SK-N-SH (cell line): ENCODE results near the gene B3GNT3. TPM values are rescaled to one million over a fixed set of nuclear protein-coding genes. Genes with fewer than 3 reads are reported as not detected.
A peak's percentile ranks its signal among the peaks of the same experiment; 100 is the strongest.

Experiments used
- CTCF ChIA-PET: fragments of 300-600, 350-600 bp; formaldehyde crosslinking; extraction: SDS; loops from one replicate; lab custom pipeline; 2021; lab: Yijun Ruan, JAX
- POLR2A ChIA-PET: fragments of 350-600 bp; sonication (Branson Sonifier 250); formaldehyde crosslinking; extraction: SDS; loops from one replicate; lab custom pipeline; 2020; ENCODE audit warnings: antibody characterized with exemption, inconsistent platforms; lab: Yijun Ruan, JAX
- DNase-seq: peaks from one replicate; pipeline ENCODE4 v3.0.0; 2012
- H2AFZ ChIP-seq: fragments of 200-600 bp; sonication (generic); 2 replicates; pipeline ENCODE4 v1.8.1; 2016; ENCODE audit warnings: antibody characterized with exemption, mild to moderate bottlenecking, low read depth
- H3F3A ChIP-seq: fragments of 200-600 bp; sonication (generic); replicated peaks from 2 replicates; pipeline ENCODE3; 2016; ENCODE audit warnings: antibody characterized with exemption, mild to moderate bottlenecking; ENCODE audit not compliant: insufficient read depth
- H3K27ac ChIP-seq, 2 experiments: fragments of 200-500 bp in 1 of 2; fragments of 200-600 bp in 1 of 2; sonication (Bioruptor generic) in 1 of 2; sonication (generic), shearing (Covaris generic) in 1 of 2; 2 replicates each; pipeline versions ENCODE4 v1.5.1 to v1.6.1; 2014 to 2016; ENCODE audit warnings: low read depth in 2 of 2, inconsistent platforms in 1 of 2, low read length in 1 of 2, mild to moderate bottlenecking in 1 of 2, mixed read lengths in 1 of 2
- H3K27me3 ChIP-seq: fragments of 200-600 bp; sonication (generic), shearing (Covaris generic); 2 replicates; pipeline ENCODE4 v1.6.1; 2016; ENCODE audit warnings: mixed run types; ENCODE audit not compliant: insufficient read depth
- H3K36me3 ChIP-seq, 2 experiments: fragments of 200-500 bp in 1 of 2; fragments of 200-600 bp in 1 of 2; sonication (Bioruptor generic) in 1 of 2; sonication (generic) in 1 of 2; replicated peaks in 1 of 2; 2 replicates each; pipeline versions ENCODE3 to v1.5.1; 2014 to 2016; ENCODE audit warnings: low read length in 1 of 2, mild to moderate bottlenecking in 1 of 2; ENCODE audit not compliant: insufficient read depth in 2 of 2, control insufficient read depth in 1 of 2
- H3K4me1 ChIP-seq, 2 experiments: fragments of 200-500 bp in 1 of 2; fragments of 200-600 bp in 1 of 2; sonication (Bioruptor generic) in 1 of 2; sonication (generic), shearing (Covaris generic) in 1 of 2; 2 replicates each; pipeline versions ENCODE4 v1.5.1 to v1.6.1; 2014 to 2016; ENCODE audit warnings: low read depth in 1 of 2, low read length in 1 of 2, mixed run types in 1 of 2; ENCODE audit not compliant: insufficient read depth in 2 of 2, control insufficient read depth in 1 of 2
- H3K4me2 ChIP-seq: fragments of 200-600 bp; sonication (generic), shearing (Covaris generic); 2 replicates; pipeline ENCODE4 v1.6.1; 2017; ENCODE audit warnings: mixed run types
- H3K4me3 ChIP-seq, 2 experiments: fragments of 200-500 bp in 1 of 2; fragments of 200-600 bp in 1 of 2; sonication (Bioruptor generic) in 1 of 2; sonication (generic), shearing (Covaris generic) in 1 of 2; 2 replicates each; pipeline versions ENCODE4 v1.5.1 to v1.8.1; 2014 to 2016; ENCODE audit warnings: low read depth in 2 of 2, inconsistent platforms in 1 of 2, low read length in 1 of 2, mild to moderate bottlenecking in 1 of 2, mixed read lengths in 1 of 2, moderate library complexity in 1 of 2
- H3K79me2 ChIP-seq: fragments of 200-600 bp; sonication (generic); 2 replicates; pipeline ENCODE4 v1.8.1; 2017; ENCODE audit warnings: mild to moderate bottlenecking; ENCODE audit not compliant: insufficient read depth
- H3K9ac ChIP-seq: fragments of 200-600 bp; sonication (generic); 2 replicates; pipeline ENCODE4 v1.6.1; 2017; ENCODE audit warnings: mixed run types
- H3K9me2 ChIP-seq: fragments of 200-600 bp; sonication (generic); 2 replicates; pipeline ENCODE4 v1.6.1; 2017; ENCODE audit warnings: mixed run types
- H3K9me3 ChIP-seq: fragments of 200-600 bp; sonication (generic); 2 replicates; pipeline ENCODE4 v1.6.1; 2017; ENCODE audit warnings: mixed run types, mild to moderate bottlenecking, moderate library complexity
- H4K20me1 ChIP-seq: fragments of 200-600 bp; sonication (generic); 2 replicates; pipeline ENCODE4 v1.6.1; 2017; ENCODE audit warnings: mild to moderate bottlenecking, mixed run types; ENCODE audit not compliant: insufficient read depth
- CHD2 ChIP-seq: fragments of 150-350 bp; IDR thresholded peaks from 2 replicates; pipeline ENCODE4 v1.6.1; 2018; ENCODE audit warnings: low read length; ENCODE audit not compliant: partially characterized antibody
- ELF1 ChIP-seq: IDR thresholded peaks from 2 replicates; pipeline ENCODE4 v1.4.0; 2012
- EP300 ChIP-seq, 2 experiments: IDR thresholded peaks; 2 replicates each; pipeline versions ENCODE4 v1.4.0 to v1.6.1; 2012; ENCODE audit warnings: borderline replicate concordance in 1 of 2, low read depth in 1 of 2, low read length in 1 of 2
- FOSL2 ChIP-seq: IDR thresholded peaks from 2 replicates; pipeline ENCODE4 v1.4.0; 2012; ENCODE audit warnings: low read depth, mild to moderate bottlenecking, moderate library complexity, borderline replicate concordance
- FOXM1 ChIP-seq: IDR thresholded peaks from 2 replicates; pipeline ENCODE4 v1.4.0; 2012; ENCODE audit warnings: low read depth, mild to moderate bottlenecking
- GATA2 ChIP-seq: sonication (generic); formaldehyde crosslinking; IDR thresholded peaks from 2 replicates; pipeline ENCODE4 v1.5.0; 2020; ENCODE audit warnings: mild to moderate bottlenecking, missing genetic modification reagents
- NFIC ChIP-seq: IDR thresholded peaks from 2 replicates; pipeline ENCODE4 v1.4.0; 2012; ENCODE audit warnings: borderline replicate concordance
- NRF1 ChIP-seq: IDR thresholded peaks from 2 replicates; pipeline ENCODE4 v1.6.1; 2012; ENCODE audit warnings: low read depth, mild to moderate bottlenecking, low read length
- RFX5 ChIP-seq: IDR thresholded peaks from 2 replicates; pipeline ENCODE4 v1.6.1; 2012; ENCODE audit warnings: mild to moderate bottlenecking, improper control_type of control experiment, low read length
- SIN3A ChIP-seq: IDR thresholded peaks from 2 replicates; pipeline ENCODE4 v1.6.1; 2012; ENCODE audit warnings: low read depth, mild to moderate bottlenecking, low read length, moderate library complexity, borderline replicate concordance
- TAF1 ChIP-seq: IDR thresholded peaks from 2 replicates; pipeline ENCODE4 v1.6.1; 2012; ENCODE audit warnings: low read depth, mild to moderate bottlenecking, low read length, moderate library complexity, borderline replicate concordance
- TCF12 ChIP-seq: IDR thresholded peaks from 2 replicates; pipeline ENCODE4 v1.4.0; 2012
- YY1 ChIP-seq: IDR thresholded peaks from 2 replicates; pipeline ENCODE4 v1.4.0; 2012; ENCODE audit warnings: low read depth, mild to moderate bottlenecking
- WGBS: methylation state at CpG from one replicate; pipeline ENCODE4 v1.1.6; 2017; ENCODE audit warnings: low lambda C conversion rate; 5-methylcytosine and 5-hydroxymethylcytosine counted together
- polyA plus RNA-seq, 3 experiments: library from polyadenylated mRNA; depleted of rRNA; stranded (reverse); fragments of >200 nt; gene quantifications; 2 replicates each; pipeline ENCODE4 v1.2.3, GENCODE V29; 2012
- TF ChIP-seq, protein P1 (sequence below): IDR thresholded peaks from 2 replicates; pipeline ENCODE4 v1.4.0; 2012; ENCODE audit warnings: low read depth, borderline replicate concordance
- TF ChIP-seq, protein P2 (sequence below): fragments of 150-350 bp; IDR thresholded peaks from 2 replicates; pipeline ENCODE4 v1.6.1; 2016; ENCODE audit warnings: mild to moderate bottlenecking, low read depth, low read length
- TF ChIP-seq, protein P3 (sequence below): fragments of 150-350 bp; IDR thresholded peaks from 2 replicates; pipeline ENCODE4 v1.6.1; 2017; ENCODE audit warnings: antibody characterized with exemption, low read length, low read depth, borderline replicate concordance
- TF ChIP-seq, protein P4 (sequence below): IDR thresholded peaks from 2 replicates; pipeline ENCODE4 v1.6.1; 2012; ENCODE audit warnings: mild to moderate bottlenecking, low read depth, low read length, moderate library complexity

Gene B3GNT3
- polyA plus RNA-seq, 1 of the 3 experiments (the other 2 are of a cell fraction): not detected

DNA sequence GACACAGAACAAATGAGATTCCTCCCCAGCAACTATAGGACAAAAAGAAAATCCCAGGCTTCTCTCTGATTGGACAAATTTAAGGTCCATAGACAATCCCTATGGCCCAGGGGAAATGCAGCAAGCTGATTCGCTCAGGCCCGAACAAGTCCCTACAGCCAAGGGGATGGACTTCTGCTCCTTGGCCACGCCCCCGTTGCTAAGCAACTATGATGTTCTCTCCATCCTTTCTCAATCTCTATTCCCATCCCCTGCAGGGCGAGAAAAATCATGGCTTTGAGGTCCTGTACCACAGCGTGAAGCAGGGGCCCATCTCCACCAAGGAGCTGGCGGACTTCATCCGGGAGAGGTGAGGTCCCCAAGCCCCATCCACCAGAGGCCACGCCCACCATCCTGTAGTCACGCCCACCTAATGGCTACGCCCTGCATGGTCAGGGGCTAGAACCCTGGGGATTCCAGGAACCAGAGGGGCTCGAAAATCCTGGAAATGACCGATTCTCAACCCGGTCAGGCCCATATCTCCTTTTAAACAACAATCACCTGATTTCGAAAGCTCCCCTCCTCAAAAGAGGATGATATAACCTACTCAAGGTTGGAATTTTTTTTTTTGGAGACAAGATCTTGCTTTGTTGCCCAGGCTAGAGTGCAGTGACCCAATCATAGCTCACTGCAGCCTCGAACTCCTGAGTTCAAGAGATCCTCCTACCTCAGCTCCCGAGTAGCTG lies 32.3 kb upstream of the B3GNT3 start:
- Histone ChIP-seq H3K4me1 (no peaks in the 10 kb centered on the region; a peak in 1 of 4 replicates), H3F3A (no peaks in the 10 kb centered on the region), H3K27me3 (no peaks in the 10 kb centered on the region), H3K9me3 (no peaks in the 10 kb centered on the region), H3K4me3 (peak overlapping the region in 1 of 2 experiments; percentile 19; a peak in 1 of 4 replicates), H3K9me2 (no peaks in the 10 kb centered on the region), H3K27ac (peak overlapping the region in 1 of 2 experiments; percentile 78; a peak in 2 of 4 replicates), H3K36me3 (no peaks in the 10 kb centered on the region), H3K4me2 (no peak overlapping the region), H3K79me2 (no peaks in the 10 kb centered on the region), H4K20me1 (no peaks in the 10 kb centered on the region), H2AFZ (no peak overlapping the region), H3K9ac (no peak overlapping the region)
- WGBS: 46% methylated on average over 14 of the region's 17 CpGs
- ChIA-PET CTCF (interaction anchor here (0.6 to 4.1 kb wide), 3 partner anchors 12 to 74 kb away, joined by 4 to 21 read pairs (median 10); no protein-coding TSS in a partner anchor), POLR2A (interaction anchor here (0.8 to 1.4 kb wide), 2 partner anchors 15 to 86 kb away, joined by 4 to 5 read pairs; no protein-coding TSS in a partner anchor)
- DNase-seq: peak; percentile 87
- TF ChIP-seq ELF1 (no peak), RFX5 (peak; percentile 91), FOSL2 (no peak), EP300 (IDR thresholded peaks at IDR 0.05; ENCODE audit: borderline replicate concordance in 1 of 2, low read depth in 1 of 2, low read length in 1 of 2) (no peak), NFIC (no peak), CHD2 (no peak)
- TF ChIP-seq, protein P1, sequence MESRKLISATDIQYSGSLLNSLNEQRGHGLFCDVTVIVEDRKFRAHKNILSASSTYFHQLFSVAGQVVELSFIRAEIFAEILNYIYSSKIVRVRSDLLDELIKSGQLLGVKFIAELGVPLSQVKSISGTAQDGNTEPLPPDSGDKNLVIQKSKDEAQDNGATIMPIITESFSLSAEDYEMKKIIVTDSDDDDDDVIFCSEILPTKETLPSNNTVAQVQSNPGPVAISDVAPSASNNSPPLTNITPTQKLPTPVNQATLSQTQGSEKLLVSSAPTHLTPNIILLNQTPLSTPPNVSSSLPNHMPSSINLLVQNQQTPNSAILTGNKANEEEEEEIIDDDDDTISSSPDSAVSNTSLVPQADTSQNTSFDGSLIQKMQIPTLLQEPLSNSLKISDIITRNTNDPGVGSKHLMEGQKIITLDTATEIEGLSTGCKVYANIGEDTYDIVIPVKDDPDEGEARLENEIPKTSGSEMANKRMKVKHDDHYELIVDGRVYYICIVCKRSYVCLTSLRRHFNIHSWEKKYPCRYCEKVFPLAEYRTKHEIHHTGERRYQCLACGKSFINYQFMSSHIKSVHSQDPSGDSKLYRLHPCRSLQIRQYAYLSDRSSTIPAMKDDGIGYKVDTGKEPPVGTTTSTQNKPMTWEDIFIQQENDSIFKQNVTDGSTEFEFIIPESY: no peak
- TF ChIP-seq, protein P2, sequence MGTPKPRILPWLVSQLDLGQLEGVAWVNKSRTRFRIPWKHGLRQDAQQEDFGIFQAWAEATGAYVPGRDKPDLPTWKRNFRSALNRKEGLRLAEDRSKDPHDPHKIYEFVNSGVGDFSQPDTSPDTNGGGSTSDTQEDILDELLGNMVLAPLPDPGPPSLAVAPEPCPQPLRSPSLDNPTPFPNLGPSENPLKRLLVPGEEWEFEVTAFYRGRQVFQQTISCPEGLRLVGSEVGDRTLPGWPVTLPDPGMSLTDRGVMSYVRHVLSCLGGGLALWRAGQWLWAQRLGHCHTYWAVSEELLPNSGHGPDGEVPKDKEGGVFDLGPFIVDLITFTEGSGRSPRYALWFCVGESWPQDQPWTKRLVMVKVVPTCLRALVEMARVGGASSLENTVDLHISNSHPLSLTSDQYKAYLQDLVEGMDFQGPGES: peak; percentile 51; the same call in 1 of the 2 replicates

DNA sequence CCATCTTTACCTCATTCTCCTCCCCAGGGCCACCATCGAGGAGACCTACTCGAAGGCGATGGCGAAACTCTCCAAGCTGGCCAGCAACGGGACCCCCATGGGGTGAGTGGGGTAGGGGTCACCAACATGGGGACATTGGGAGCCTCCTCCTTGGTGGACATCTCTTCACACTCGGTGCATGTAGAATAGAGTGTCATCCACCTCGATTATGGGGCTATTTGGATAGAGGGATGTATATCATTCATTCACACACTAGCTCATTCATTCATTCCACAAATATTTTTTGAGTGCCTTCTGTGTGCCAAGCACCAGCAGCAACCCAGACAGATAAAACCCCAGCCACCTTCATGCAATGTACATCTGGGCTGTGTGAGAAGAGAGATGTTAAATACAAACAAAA lies 30.6 kb upstream of the B3GNT3 start:
- Histone ChIP-seq H3K4me1 (no peaks in the 10 kb centered on the region; a peak in 1 of 4 replicates), H3K4me2 (no peak overlapping the region), H3K4me3 (no peak overlapping the region), H3F3A (no peaks in the 10 kb centered on the region), H3K9me2 (no peaks in the 10 kb centered on the region), H3K79me2 (no peaks in the 10 kb centered on the region), H4K20me1 (no peaks in the 10 kb centered on the region), H3K36me3 (no peaks in the 10 kb centered on the region), H2AFZ (no peak overlapping the region), H3K9ac (no peak overlapping the region), H3K27me3 (no peaks in the 10 kb centered on the region), H3K9me3 (no peaks in the 10 kb centered on the region), H3K27ac (no peak overlapping the region)
- no peak for TF ChIP-seq ELF1
- no peak for TF ChIP-seq GATA2
- no peak for TF ChIP-seq TAF1
- TF ChIP-seq, protein P3, sequence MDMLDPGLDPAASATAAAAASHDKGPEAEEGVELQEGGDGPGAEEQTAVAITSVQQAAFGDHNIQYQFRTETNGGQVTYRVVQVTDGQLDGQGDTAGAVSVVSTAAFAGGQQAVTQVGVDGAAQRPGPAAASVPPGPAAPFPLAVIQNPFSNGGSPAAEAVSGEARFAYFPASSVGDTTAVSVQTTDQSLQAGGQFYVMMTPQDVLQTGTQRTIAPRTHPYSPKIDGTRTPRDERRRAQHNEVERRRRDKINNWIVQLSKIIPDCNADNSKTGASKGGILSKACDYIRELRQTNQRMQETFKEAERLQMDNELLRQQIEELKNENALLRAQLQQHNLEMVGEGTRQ: no peak
- TF ChIP-seq FOXM1: no peak
- no peak for TF ChIP-seq TCF12
- TF ChIP-seq NRF1: no peak
- no peak for TF ChIP-seq SIN3A
- TF ChIP-seq, protein P4, sequence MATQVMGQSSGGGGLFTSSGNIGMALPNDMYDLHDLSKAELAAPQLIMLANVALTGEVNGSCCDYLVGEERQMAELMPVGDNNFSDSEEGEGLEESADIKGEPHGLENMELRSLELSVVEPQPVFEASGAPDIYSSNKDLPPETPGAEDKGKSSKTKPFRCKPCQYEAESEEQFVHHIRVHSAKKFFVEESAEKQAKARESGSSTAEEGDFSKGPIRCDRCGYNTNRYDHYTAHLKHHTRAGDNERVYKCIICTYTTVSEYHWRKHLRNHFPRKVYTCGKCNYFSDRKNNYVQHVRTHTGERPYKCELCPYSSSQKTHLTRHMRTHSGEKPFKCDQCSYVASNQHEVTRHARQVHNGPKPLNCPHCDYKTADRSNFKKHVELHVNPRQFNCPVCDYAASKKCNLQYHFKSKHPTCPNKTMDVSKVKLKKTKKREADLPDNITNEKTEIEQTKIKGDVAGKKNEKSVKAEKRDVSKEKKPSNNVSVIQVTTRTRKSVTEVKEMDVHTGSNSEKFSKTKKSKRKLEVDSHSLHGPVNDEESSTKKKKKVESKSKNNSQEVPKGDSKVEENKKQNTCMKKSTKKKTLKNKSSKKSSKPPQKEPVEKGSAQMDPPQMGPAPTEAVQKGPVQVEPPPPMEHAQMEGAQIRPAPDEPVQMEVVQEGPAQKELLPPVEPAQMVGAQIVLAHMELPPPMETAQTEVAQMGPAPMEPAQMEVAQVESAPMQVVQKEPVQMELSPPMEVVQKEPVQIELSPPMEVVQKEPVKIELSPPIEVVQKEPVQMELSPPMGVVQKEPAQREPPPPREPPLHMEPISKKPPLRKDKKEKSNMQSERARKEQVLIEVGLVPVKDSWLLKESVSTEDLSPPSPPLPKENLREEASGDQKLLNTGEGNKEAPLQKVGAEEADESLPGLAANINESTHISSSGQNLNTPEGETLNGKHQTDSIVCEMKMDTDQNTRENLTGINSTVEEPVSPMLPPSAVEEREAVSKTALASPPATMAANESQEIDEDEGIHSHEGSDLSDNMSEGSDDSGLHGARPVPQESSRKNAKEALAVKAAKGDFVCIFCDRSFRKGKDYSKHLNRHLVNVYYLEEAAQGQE: no peak
- TF ChIP-seq YY1: no peak
- POLR2A ChIA-PET: no interaction called here
- 82% methylated on average over 7 of the region's 7 CpGs for WGBS
- CTCF ChIA-PET: interaction anchor here (1.2 to 4.1 kb wide), 4 partner anchors 11 to 23 kb away, joined by 3 to 21 read pairs (median 3); partner anchors contain the start of gene FCHO1
- no peak for DNase-seq
